Activated gamma-delta T cell (primary cell): Measurements from ENCODE around the gene OTOF.

Source experiments
- DNase-seq: peaks from one replicate; lab custom pipeline; 2025; lab: John Stamatoyannopoulos, UW

Gene OTOF

DNA sequence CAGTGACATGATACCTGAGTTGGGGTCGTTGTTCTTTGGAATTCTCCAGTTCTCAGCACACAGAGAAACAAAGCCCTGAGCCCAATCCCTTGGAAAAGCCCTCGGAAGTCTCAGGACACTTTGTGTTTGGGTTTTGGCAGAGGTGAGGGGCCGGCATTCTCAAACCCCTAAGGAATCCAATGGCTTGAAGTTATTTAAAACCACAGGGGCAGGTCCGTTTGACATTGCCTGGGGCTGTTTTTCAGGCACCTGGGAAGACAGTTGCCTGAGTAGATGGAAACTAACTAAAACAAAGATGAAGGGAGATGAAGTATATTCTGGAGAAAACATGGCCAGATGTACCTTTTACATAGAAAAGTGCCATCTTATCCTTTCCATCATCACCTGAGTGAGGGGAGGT is 22.5 kb upstream of the OTOF start:
- DNase-seq = no peak

DNA sequence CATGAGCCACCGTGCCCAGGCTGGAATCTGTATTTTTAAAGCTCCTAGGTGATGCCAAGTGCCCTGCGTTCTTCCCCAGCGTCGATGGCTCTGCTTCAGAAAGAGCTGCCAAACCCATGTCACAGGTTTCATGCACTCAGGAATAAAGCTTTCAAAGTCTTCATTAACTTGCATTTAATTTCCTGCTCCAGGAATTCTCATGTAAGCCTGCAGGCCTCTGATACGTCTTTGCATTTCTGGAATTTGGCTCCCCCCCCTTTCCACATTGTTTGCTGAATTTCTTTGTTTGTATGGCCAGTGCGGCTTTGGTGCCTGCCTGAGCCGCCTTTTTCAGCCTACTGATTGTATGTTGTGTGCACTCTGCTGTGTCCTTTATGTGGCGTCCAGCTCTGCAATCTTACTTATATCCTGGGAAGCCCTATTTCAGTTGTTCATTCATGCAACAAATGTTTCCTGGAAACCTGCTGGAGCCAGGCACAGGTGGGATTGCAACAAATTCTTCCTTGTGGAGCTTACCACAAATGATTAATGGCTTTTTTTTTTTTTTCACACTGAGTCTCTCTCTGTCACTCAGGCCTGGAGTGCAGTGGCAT is 17.9 kb upstream of the OTOF start:
- DNase-seq = no peak

DNA sequence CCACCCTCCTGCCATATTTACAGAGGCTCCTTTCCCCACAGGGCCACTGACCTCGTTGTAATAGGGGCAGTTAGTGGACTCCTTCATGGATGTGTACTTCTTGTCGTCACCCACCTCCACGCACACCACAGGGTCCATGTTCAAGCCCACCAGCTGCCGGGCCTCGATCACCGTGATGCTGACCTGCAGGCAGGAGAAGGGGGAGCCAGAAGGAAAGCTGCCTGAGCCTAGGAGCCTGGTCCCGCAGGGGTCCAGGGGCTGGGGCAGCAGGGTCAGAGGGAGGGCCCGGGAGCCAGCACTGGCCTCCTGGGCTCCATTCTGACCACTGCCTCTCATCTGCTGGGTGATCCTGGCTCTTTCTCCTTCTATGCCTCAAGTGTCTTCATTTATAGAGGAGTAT is 17.0 kb upstream of the OTOF start:
- no peak for DNase-seq

DNA sequence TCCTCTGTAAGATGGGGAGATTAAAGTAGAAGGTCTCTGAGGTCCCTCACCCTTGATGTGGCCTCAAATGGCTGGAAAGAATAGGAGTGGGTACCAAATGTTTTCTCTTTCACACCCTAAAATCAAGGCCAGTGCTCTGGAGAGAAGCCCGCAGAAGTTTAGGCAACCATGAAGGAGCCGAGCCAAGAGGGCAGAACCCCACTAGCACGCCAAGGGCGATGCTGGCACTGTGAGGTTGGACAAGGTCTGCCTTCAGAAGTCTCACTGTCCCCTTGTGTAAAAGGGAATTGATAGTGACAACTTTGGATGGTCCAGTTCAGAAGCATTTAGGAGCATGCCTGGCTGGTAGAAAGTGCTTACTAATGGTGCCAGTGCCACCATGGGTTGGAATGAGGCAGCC is 16.3 kb upstream of the OTOF start:
- no peak for DNase-seq

DNA sequence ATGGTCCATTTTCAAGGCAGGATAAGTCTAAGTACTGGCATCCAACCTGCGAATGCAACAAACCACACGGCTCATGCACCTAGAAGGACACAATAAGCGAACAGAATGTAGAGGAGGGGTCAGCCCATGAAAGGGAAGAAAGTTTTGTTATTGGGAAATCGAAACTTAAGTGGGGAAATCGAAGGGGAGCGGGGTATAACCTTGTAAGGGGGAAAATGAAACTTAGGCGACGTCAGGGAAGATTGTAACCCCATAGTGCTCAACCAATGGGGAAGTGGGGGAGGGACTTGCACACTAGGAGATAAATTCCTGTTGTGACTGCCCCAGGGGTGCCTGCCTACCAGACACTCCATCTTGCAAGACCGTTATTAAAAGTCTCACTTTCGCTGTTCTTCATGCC is 15.6 kb upstream of the OTOF start:
- no peak for DNase-seq

DNA sequence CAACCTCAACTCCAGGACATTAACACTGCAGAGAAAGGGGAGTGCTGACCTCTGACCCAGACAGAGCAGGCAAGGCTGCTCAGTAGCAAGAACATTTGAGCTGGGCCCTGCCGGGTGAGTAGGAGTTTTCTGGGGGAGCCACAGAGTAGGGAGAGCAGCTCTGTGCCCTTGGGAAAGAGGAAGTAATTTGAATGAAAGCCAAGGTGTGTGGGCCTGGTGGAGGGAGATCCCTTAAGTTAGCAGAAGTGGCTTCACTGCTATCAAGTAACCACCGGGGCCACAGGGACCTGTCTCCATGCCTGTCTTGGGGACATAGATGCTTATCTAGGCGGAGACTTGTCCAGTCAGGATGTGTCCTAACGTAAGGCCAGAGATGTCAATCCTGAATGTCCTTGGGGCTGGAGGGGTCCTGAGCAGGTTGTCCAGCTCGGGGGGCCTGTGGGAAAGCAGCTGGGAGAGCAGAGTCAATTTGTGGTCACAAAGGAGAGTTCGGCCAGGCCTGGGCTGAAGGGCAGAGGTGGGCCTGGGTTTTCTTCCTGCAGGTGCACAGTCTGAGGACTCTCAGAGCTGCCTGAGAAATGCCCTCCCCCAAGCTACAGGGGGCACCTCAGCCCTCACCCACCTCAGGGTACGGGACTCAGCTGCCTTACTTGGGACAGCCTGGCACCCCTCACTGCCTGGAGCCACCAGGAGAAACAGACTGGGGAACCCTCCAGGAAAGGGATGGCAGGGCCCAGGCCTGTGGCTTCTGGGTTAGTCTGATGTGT is 15.0 kb upstream of the OTOF start:
- no peak for DNase-seq

DNA sequence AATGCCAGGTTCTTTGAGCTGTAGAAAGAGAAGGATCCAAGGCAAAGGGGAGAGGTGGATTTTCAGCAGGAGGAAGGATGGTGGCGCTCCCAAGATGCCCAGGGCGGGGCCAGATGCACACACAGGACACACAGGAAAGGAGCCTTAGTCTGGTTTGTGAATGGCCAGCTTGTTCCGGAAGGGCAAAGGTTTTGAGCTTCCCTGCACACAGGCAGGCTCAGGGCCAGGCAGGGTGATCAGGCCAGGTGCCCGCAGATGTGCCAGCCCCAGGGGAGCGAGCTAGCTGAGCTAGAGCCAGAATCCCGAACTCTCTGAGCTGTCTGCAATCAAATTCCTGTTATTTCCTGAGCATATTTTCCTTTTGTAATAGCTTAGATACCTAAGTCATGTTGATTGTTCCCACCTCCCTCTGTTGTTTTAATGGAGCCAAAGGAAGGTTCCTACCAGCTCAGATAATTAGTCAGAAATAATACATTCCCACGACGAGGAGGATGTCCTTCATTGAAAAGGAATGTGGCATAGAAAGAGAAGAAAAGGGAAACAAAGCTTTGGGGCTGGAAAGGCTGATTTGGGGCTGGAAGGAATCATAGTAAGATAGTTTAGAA is 13.7 kb upstream of the OTOF start:
- DNase-seq = no peak

DNA sequence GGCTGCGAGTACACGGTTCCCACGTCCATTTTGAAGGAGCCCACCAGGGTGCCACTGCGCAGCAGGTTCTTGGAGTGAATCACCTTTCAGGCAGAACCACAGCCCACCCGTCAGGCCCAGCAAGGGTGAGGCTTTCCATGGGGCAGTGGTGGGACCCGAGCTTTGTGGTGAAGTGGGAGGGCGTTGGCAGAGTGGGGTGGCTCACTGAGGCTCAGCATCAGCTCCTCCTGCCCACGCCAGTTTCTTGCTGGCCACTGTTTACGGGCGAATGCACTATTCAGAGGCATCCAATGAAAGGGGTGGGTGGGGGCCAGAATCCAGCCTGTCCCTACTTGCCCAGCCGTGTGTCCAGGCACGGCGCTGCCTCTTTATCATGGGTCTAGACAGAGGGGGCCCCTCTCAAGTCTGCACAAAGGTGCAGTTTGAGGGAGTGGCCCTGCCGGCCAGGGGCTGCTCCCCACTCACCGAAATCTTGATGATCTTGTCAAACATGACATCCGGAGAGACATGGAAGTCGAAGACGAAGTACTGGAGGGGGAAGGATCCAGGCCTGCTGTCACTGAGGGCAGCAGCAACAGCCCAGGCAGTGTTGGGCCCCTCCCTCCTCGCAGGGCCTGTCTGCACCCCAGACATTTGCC is 11.4 kb upstream of the OTOF start:
- DNase-seq = no peak

DNA sequence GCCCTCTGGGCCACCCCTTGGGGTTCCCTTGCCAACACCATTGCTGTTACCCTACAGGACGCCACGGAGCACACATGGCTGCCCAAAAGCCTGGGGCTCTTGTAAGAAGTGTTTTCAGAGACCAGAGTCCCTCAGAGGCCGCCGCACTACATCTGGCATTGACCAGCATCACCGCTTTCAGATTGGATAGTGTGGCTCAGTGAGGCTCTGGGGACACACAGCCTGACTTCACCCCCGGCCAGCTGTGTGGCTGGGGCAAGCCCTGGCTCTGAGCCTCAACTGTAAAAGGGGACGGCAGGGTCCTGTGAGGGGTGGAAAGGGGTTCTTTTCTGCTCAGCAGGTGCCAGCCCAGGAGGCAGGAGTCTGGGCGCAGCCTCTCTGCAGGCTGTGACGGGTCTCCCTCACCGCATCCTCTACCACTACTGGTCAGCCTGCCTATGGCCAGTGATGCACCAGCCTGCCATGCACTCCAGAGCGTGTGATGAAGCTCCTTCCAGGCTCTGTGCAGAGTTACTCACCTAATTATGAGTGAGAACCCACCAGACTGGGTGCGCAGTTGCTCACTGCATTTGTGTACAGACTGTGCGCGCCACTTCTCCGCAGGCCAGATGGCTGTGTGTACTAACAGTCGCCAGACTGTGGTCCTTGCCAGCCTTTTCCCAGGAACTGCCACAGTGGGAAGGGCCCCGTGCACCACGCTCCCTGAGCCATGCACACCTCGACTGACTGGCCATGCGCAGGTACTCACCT is 10.7 kb upstream of the OTOF start:
- no peak for DNase-seq

DNA sequence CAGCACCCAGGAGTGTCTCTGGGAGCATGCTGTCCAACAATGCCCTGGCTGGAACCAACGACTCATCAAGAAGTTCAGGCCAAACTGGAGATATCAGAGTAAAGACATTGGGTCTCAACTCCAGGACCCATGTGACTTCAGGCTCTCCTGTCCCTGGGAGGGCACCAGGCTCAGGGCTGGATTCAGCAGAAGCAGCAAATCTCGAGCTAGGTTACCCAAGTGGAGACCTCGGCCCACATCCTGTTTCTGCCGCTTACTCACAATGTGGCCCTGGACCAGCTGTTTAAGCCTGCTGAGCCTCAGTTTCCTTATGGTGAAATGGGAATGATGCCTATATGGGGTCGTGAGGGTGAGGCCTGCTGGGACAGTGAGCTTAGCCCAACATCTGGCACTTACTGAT is 9.3 kb upstream of the OTOF start:
- no peak for DNase-seq

DNA sequence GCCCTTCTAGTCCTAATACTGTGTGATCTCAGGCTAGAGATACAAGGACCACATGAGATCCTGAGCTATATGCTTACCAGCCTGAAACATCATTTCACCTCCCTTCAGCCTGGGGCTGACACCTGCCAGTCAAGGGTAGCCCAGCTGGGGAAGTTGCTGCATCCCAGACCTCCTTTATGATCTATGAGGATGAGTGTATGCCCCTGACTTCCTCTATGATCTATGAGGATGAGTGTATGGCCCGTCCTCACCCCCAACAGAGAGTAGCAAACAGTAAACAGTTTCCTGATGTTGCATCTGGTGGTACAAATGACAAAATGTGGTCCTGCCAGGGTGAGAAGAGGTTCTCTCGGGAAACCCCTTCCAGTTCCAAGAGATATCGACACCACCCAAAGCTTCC is 8.9 kb upstream of the OTOF start:
- DNase-seq = no peak

DNA sequence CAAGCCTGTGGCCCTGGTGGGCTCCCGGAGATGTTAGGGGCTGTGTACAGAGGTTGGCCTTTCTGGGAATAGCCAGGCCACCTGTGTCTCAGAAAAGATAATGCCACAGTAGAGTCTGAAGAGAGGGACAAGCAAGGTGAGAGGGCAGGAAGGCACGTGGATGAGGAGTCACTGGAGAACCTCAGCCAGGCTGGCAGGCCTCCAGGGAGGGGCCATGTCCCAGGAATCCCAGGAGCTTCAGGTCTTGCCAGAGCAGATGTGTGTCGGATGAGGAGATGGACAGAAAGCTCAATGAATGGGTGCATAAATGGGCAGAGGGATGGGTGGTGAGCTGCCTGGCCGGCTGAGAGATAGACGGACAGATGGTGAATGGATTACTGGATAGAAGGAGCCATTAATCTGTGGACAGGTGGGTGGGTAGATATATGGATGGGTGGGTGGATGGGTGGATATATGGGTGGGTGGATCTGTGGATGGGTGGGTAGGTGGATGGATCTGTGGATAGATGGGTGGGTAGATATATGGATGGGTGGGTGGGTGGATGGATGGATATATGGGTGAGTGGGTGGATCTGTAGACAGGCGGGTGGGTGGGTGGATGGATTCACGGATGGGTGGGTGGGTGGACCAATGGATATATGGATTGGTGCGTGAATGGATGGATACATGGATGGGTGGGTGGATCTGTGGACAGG is 7.9 kb upstream of the OTOF start:
- DNase-seq = no peak

DNA sequence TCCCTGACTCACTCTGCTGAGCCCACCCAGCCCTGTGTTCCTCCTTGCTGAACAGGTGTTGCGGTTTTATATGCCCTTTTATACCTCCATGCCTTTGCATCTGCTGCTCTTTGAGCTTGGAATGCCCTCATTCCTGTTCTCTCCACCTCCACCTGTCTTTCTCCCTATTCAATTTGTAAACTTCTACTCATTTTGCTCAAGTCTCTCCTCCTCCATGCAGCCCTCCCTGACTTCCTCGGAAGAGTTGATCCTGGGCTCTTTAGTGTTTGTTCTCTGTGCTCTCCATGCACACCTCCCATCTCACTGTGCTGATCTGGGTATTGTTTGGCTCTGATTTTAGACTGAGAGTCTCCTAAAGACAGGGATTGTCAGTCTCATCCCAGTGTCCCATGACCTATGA is 7.2 kb upstream of the OTOF start:
- DNase-seq = no peak

DNA sequence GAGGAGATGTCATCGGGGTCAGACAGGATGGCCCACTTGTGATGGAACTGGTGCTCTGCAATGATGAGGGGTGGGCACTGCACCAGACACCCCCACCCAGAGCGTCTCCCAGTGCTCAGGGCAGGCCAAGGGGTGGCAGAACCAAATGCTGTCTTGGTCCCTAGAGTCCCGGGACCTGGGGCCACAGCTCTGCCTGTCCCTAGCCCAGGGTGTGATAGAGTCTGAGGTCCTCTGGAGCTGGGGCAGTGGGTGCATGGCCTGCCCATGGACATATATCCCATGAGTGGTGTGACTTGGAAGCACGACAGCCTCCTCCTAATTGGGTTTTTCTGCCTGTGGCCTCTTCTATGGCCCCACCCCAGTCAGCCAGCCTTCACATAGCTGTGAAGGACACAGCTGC is 6.7 kb upstream of the OTOF start:
- DNase-seq = no peak

DNA sequence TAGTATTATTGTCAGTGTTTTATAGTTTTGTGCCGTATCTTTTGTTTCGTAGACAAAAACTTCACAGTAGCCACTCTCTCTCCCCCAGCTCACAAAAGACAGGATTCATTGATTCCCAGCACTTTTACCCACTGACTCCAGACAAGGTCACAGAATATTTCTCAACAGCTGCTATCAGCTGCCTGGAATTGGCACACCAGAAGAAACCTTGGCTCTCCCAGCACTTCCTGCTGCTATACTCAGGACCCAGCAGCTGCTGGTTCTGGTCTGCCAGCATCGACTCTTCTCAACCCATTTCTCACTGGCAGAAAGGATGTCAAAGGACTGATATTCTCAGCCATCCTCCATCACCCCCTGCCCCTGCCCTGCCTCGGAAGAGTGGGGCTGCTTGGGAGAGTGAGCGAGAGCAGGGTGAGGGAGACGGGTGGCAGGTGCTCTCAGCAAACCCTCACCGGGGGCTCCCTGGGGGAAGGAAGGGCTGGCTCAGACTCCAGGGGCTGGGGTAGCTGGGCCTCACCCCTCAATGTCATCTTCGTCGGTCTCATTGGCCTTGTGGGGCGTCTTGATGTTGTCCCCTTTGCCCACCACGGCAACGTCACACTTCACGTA is 6.1 kb upstream of the OTOF start:
- no peak for DNase-seq

DNA sequence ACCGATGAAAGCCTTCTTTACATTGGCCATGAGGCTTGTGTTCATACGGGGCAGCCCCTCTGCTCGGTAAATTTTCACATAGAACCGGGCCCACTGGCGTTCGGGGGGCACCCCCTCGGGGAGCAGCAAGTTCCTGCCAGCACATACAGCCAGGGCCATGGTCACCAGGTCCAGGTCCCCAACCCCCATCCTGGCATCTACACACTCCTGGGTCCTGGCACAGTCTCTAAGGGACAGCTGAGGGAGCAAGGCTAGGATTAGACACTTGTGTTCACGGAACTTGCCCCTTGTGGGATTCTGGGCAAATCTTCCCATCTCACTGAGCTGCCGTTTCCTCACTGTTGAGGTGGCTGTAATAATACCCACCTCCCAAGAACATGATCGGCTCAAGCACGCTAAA is 5.6 kb upstream of the OTOF start:
- DNase-seq = no peak

DNA sequence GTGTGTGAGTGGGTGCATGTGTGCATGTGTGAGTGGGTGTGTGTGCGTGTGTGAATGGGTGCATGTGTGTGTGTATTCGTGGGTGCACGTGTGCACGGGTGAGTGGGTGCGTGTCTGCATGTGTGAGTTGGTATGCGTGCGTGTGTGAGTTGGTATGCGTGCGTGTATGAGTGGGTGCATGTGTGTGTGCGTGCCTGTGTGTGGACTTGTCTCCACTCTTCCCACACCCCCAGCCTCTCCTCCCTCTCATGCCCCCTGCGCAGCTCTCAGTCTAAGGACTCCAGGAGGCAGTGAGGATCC is 5.1 kb upstream of the OTOF start:
- no peak for DNase-seq

DNA sequence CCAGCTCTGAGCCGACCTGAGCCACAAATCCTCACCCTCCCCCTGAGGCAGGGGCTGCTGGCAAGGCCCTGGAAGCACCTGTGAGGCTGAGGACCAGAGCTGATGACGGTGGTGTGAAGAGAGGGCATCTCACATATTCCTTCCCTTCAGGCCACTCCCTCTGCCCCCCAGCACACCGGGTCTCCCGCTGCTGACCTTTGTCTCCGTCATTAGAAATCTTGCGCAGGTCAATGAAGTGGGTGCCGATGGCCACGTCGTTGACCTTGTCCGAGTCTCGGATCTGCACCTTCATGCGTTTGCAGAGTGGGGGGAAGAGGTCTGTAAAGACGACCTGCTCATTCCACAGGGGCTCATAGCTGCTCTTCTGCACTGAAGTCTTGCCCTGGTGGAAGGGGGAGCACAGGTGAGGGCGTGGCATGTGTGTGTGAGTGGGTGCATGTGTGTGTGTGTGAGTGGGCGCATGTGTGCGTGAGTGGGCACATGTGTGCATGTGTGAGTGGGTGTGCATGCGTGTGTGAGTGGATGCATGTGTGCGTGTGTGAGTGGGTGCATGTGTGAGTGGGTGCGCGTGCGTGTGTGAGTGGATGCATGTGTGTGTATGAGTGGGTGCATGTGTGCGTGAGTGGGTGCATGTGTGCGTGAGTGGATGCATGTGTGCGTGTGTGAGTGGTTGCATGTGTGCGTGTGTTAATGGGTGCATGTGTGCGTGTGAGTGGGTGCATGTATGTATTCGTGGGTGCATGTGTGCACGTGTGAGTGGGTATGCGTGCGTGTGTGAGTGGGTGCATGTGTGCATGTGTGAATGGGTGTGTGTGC is 4.5 kb upstream of the OTOF start:
- no peak for DNase-seq

DNA sequence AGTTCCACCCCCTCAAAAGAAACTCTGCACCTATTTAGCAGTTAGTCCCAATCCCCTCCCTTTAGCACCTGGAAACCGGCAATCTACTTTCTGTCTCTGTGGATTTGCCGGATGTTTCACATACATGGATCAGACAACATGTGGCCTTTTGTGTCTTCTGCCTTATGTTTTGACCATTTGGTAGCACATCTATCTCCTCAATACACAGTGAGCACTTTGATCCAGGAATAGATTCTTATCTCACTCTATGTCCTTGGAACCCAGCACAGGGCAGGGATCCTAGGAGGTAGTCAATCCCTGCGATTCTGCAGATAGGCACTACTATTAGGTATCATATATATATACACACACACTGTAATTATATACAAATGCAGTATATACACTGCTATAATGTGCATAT is 3.8 kb upstream of the OTOF start:
- no peak for DNase-seq

DNA sequence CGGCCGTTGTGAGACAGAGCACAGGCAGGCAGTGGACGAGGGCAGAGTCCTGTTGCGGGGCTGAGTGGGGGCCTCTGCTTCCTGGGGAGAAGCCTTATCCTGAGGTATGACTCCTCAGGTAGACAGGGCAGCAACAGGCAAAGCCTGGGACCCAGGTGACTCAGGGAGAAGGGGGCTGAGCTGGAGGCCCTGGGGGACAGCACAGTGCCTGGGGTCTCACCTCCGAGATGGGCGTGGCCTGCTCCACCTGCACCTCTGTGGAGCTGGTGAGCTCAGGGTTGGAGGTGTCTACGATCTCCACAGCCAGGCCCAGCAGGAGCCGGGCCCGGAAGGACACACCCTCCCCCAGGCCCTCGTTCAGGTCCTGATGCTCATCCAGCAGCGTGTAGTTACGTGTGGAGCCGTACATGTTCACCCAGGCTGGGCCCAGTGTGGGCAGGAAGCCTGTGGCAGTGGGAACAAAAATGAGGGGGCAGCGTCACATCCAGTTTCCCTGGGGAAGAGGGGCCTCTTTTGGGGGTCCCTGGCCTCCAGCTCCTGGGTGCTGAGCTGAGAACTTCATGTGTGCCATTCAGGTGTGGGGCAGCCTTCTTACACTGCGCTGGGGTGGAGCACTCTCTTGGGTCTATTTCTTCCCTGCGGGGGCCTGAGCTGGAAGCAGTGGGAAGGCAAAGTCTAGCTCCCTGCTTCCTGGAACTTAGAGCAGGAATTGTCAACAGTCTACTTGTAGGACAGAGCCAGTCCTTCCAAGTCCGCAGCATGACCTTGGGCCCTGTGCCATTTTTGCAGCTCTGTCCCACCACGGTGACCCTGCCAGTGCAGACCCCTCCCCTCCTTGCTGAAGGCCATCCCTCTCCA is 2.9 kb upstream of the OTOF start:
- no peak for DNase-seq
